ENCODE results near the gene ATG13.

The ATG13 gene

GRCh38 chr11:46674463-46675287 is 57.3 kb downstream of the ATG13 start:
- DNase-seq (ENCODE audit: extremely low read depth in 1 of 2, low read depth in 1 of 2), result no peak

DNA sequence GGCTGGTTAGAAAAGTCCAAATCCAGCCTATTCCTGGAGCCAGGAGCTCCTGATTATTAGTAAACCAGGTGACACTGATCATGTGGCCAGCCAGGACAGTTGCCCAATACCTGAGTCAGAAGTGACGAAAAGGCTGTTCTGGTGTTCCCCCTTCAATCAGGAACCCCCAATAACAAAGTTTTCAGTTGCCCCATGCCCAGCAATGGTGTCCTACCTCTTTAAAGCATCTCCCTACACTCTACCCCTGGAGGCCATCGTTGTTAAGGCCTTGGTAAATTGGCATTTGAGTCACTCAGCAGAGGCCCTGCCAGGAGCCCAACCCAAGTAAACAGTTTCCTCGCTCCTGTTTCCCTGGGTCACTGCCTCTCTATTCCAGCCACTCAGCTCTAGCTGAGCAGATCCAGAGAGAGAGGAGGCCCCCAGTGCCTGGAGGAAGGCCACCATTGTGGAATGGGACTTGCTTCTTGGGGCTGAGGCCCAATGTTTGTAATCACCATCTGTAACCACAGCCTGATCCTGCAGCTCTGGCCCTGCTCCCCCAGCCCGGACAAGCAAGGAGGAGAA is 58.0 kb downstream of the ATG13 start:
- no peak for DNase-seq (ENCODE audit: extremely low read depth in 1 of 2, low read depth in 1 of 2)

- no peak for DNase-seq (ENCODE audit: extremely low read depth in 1 of 2, low read depth in 1 of 2)
Measured at GRCh38 chr11:46675949-46676348, 58.6 kb downstream of the ATG13 start.

GRCh38 chr11:46676436-46677158 is 59.2 kb downstream of the ATG13 start:
- DNase-seq (ENCODE audit: extremely low read depth in 1 of 2, low read depth in 1 of 2), result no peak

DNA sequence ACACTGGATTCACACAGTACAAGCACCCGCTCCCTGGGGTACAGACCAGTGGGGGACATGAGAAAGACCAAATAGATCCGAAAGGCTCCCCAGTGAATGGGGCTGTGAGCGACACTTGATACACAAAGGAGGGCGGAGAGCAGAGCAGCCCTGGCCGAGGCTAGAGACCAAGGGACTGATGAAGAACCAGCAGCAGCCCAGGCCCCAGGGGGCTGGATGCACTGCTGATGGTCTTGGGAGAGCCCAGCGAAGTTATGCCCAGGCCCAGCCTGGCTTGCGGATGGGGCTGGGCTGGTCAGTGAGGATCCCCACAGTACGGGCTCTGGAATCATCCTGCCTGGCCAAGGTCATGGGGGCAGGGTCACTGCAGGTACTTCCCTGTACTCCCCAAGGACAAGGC is 59.8 kb downstream of the ATG13 start:
- DNase-seq (ENCODE audit: extremely low read depth in 1 of 2, low read depth in 1 of 2), result no peak

- no peak for DNase-seq (ENCODE audit: extremely low read depth in 1 of 2, low read depth in 1 of 2)
Measured at GRCh38 chr11:46677991-46678740, 60.8 kb downstream of the ATG13 start.

GRCh38 chr11:46678741-46679130 is 61.4 kb downstream of the ATG13 start:
- DNase-seq (ENCODE audit: extremely low read depth in 1 of 2, low read depth in 1 of 2), result no peak

DNA sequence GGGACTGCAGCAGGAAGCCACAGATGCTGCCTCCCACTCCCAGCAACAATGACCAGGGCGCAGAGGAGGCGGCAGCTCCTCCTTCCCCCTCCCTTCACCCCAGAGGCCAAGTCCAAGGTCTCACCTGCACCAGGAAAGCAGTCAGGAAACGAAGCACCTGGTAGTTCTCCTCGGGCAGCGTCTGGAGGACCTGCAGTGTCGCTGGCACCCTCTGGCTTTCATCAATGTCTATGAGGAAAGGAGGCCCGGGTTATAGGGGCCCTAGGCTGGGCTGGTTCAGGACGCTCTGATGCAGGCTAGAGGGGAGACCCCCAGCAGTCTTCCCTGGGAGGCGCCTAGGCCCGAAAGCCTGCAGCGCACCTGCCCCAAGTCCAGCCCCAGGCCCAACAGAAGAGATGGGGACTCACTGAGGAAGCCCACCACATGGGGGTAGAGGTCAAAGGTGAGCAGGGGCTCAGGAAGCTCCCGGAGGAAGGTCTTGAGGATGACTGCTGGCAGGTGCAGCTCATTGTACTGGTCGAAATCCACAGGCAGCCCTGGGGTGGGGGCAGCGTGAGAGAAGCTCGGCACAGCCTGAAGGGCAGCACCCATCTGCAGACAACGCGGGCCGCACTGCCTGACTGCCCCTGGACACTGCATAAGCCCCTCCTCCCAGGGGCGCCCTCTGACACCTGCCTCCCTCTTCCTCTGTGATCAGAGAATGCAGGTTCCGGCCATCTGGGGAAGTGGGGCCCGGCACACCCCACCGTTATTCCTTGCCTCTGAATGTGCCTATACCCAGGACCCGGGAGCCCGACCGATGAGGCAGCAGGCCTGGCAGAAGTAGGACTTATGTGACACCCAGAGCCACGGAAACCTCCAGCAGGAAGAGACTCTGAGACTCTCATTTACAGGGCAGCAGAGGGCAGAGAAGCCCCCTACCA is 62.1 kb downstream of the ATG13 start:
- DNase-seq (ENCODE audit: extremely low read depth in 1 of 2, low read depth in 1 of 2), result no peak

GRCh38 chr11:46680164-46680760 is 62.9 kb downstream of the ATG13 start:
- no peak for DNase-seq (ENCODE audit: extremely low read depth in 1 of 2, low read depth in 1 of 2)

GRCh38 chr11:46680815-46681214 is 63.5 kb downstream of the ATG13 start:
- no peak for DNase-seq (ENCODE audit: extremely low read depth in 1 of 2, low read depth in 1 of 2)

- no peak for DNase-seq (ENCODE audit: extremely low read depth in 1 of 2, low read depth in 1 of 2)
Measured at GRCh38 chr11:46681814-46682213, 64.5 kb downstream of the ATG13 start.

GRCh38 chr11:46682773-46683752 is 65.7 kb downstream of the ATG13 start:
- DNase-seq (ENCODE audit: extremely low read depth in 1 of 2, low read depth in 1 of 2), result no peak

- DNase-seq (ENCODE audit: extremely low read depth in 1 of 2, low read depth in 1 of 2), result no peak
Measured at GRCh38 chr11:46684367-46684766, 67.0 kb downstream of the ATG13 start.

DNA sequence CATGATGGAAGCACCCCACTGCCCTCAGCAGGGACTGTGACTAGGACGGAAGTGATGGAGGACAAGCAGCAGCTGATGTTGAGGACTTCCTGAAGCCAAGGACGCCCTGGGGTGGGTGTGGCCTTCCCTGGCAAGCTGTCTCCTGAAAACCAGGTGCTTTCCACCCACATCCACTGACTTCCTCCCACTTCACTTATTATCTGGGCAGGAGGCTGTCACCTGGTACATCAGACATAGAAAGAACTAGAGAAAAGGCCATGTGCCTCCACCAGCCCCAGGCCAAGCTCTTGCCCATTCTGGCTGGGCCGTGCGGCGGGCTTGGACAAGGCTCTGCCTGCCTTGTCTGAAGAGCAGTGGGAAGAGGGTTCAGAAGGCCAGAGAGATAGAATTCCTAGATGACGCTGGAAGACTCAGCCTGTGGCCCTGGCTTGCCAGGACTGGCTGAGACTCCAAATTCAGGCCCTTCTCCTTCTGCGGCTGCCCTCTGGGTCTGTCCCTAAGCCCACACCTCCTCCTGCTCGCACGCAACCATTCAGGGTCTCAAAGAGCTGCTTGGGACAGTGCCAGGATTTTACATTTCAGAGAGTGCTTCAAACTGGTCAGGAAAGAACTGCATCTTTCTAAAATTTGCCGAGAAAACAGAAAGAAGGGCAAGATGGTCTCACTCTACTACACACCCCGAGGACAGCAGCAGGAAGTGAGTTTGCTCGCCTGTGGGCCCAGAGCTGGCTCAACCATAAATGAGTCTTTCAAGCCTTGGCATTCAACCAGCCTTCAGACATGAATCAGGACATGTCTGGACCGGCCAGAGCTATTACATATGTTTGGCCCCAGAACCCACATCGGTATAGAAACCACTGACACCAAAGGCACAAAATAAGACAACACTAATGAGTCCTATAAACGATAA is 69.8 kb downstream of the ATG13 start:
- no peak for DNase-seq (ENCODE audit: extremely low read depth in 1 of 2, low read depth in 1 of 2)

DNA sequence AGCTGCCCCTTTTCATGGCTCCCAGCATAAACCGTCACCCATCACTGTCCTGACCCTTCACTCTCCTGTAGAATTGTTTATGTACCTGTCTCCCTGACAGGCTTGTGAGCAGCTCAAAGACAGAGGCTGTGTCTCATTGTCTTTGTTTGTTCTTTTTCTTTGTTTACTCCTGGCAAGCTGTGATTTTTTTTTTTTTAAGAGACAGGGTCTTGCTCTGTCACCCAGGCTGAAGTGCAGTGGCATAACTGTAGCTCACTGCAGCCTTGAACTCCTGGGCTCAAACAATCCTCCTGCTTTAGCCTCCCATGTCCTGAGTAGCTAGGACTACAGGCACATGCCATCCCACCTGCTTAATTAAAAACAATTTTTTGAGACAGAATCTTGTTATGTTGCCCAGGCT is 73.3 kb downstream of the ATG13 start:
- DNase-seq (ENCODE audit: extremely low read depth in 1 of 2, low read depth in 1 of 2), result no peak

- DNase-seq (ENCODE audit: extremely low read depth in 1 of 2, low read depth in 1 of 2), result no peak
Measured at GRCh38 chr11:46692450-46692849, 75.1 kb downstream of the ATG13 start.

GRCh38 chr11:46693597-46694012 is 76.3 kb downstream of the ATG13 start:
- no peak for DNase-seq (ENCODE audit: extremely low read depth in 1 of 2, low read depth in 1 of 2)

DNA sequence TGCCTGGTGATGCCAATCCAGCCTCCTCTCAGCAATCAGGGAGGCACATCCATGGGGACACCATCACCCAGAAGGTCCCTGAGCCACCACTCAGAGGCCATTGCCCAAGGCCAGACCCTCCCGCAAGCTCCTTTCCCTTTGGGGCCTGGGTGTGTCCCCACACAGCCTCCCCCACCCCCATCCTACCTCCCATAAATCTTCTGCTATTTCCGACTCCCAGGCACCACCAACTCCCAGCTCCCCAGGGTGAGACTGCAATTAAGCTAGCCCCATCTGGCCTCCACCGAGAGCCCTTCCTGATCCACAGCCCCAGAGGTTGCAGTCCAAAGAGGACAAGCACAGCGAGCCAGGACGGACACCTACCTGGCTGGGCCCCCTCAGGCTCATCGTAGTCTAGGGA is 76.7 kb downstream of the ATG13 start:
- no peak for DNase-seq (ENCODE audit: extremely low read depth in 1 of 2, low read depth in 1 of 2)

Measured in stimulated activated CD8-positive, alpha-beta memory T cell treated with anti-CD3 and anti-CD28 coated beads, Interleukin-7, amount 100 ng/mL, for 48 hours (primary cell).